HepG2 (cell line): ENCODE results near the gene MAPK12. TPM values are rescaled to one million over a fixed set of nuclear protein-coding genes. Genes with fewer than 3 reads are reported as not detected.

Source experiments
- FOXA1 ChIP-seq, 2 experiments: fragments of 450-650 bp in 1 of 2; sonication (generic) in 1 of 2; formaldehyde crosslinking in 1 of 2; IDR thresholded peaks; 2 replicates each; pipeline versions ENCODE4 v1.4.0 to v1.6.1; 2016 to 2020; ENCODE audit warnings: missing genetic modification reagents in 1 of 2
- KLF12 ChIP-seq: sonication (generic); formaldehyde crosslinking; IDR thresholded peaks from 2 replicates; pipeline ENCODE4 v1.4.0; 2020; ENCODE audit warnings: missing genetic modification reagents, borderline replicate concordance
- RBFOX2 ChIP-seq: fragments of 200-400 bp; formaldehyde crosslinking; IDR thresholded peaks from 2 replicates; pipeline ENCODE4 v1.6.1; 2017; ENCODE audit warnings: low read depth, mild to moderate bottlenecking, low read length
- RFX3 ChIP-seq: IDR thresholded peaks from 2 replicates; pipeline ENCODE4 v1.6.1; 2016; ENCODE audit warnings: missing biosample characterization, missing genetic modification reagents
- RNF219 ChIP-seq: sonication (generic); formaldehyde crosslinking; IDR thresholded peaks from 2 replicates; pipeline ENCODE4 v1.5.0; 2020; ENCODE audit warnings: mild to moderate bottlenecking, missing genetic modification reagents
- ZBTB42 ChIP-seq: sonication (generic); formaldehyde crosslinking; IDR thresholded peaks from 2 replicates; pipeline ENCODE4 v1.5.0; 2020; ENCODE audit warnings: mild to moderate bottlenecking, missing genetic modification reagents
- ZFP62 ChIP-seq: sonication (generic); formaldehyde crosslinking; IDR thresholded peaks from 2 replicates; pipeline ENCODE4 v1.4.0; 2020; ENCODE audit warnings: missing genetic modification reagents
- ZNF383 ChIP-seq: sonication (generic); formaldehyde crosslinking; IDR thresholded peaks from 2 replicates; pipeline ENCODE4 v1.4.0; 2020; ENCODE audit warnings: missing genetic modification reagents, mild to moderate bottlenecking, borderline replicate concordance
- ZNF572 ChIP-seq: sonication (generic); formaldehyde crosslinking; IDR thresholded peaks from 2 replicates; pipeline ENCODE4 v1.5.1; 2020; ENCODE audit warnings: mild to moderate bottlenecking, missing genetic modification reagents
- ZNF891 ChIP-seq: sonication (generic); formaldehyde crosslinking; IDR thresholded peaks from 2 replicates; pipeline ENCODE4 v1.5.0; 2020; ENCODE audit warnings: mild to moderate bottlenecking, missing genetic modification reagents
- ZSCAN31 ChIP-seq: sonication (generic); formaldehyde crosslinking; IDR thresholded peaks from 2 replicates; pipeline ENCODE4 v1.5.0; 2020; ENCODE audit warnings: low read depth, mild to moderate bottlenecking, missing genetic modification reagents
- polyA plus RNA-seq, 8 experiments: library from polyadenylated mRNA; depleted of rRNA in 3 of 8; stranded (reverse) in 7 of 8; unstranded in 1 of 8; fragments of >200 nt; fragmentation: Illumina TruSeq in 4 of 8; extraction: Trizol in 4 of 8; gene quantifications; 2 replicates each; pipeline versions ENCODE4 v1.2.1 to v1.2.3, GENCODE V29; 2011 to 2016; ENCODE audit warnings: low read depth in 4 of 8, missing spikeins in 1 of 8, mixed read lengths in 1 of 8; ENCODE audit not compliant: insufficient read depth in 1 of 8
- total RNA-seq, 5 experiments: library from RNA; depleted of rRNA; stranded (reverse); fragments of >200 nt; fragmentation: Illumina TruSeq; extraction: Trizol; gene quantifications; 2 replicates each; pipeline ENCODE4 v1.2.3, GENCODE V29; 2016; ENCODE audit warnings: low read depth in 1 of 5
- TF ChIP-seq, protein P1 (sequence below): sonication (generic); formaldehyde crosslinking; IDR thresholded peaks from 2 replicates; pipeline ENCODE4; 2020; ENCODE audit warnings: missing genetic modification reagents, mild to moderate bottlenecking, borderline replicate concordance
- TF ChIP-seq, protein P2 (sequence below): sonication (generic); formaldehyde crosslinking; IDR thresholded peaks from 2 replicates; pipeline ENCODE4 v1.4.0; 2020; ENCODE audit warnings: missing genetic modification reagents
- TF ChIP-seq, protein P3 (sequence below): sonication (generic); formaldehyde crosslinking; IDR thresholded peaks from 2 replicates; pipeline ENCODE4 v1.5.1; 2020; ENCODE audit warnings: mild to moderate bottlenecking, missing genetic modification reagents, moderate library complexity

Gene MAPK12
- total and polyA plus RNA-seq, 2 of the 13 experiments (the other 11 are each of a cell fraction or from before 2014, with no cell fraction given) = 22.2 to 23.3 TPM

DNA sequence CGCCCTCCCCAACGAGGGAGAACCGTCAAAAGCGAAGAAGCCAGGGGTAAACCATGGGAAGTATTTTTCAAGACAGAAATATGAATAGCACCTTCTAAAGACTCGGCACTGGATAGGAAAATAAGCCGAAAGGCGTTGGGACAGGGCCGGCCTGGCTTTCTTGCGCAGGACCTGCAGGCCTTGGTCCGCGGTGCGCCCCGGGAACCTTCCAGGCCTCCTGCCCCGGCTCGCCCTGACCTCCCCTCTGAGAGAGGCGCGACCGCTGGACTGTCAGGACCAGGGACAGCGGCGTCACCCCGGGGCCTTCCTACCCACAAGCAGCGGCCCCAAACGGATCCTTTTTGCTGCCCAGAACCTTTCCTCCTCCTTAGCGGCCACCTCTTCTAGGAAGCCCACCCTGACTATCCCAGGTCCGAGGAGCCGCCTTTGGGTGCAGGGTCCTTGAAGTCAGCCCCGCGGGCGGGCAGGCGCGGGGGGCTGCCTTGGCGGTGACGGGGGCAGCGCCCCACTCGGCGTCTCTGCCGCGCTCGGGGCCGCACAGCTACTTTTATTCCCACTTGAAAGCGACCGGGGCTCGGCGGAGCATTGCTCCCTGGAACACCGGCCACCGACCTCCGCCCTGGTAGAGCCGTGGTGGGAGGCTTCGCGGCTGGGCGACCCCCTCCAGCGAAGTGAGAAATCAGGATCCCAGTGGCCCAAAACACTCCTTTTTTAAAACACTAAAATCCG, 9.3 kb upstream of the MAPK12 start (continued):
- no peak for TF ChIP-seq ZNF383 (CRISPR knock-in tag)
- TF ChIP-seq ZFP62 (CRISPR knock-in tag) = no peak
- no peak for TF ChIP-seq FOXA1 (IDR thresholded peaks at IDR 0.05)
- TF ChIP-seq FOXA1 (CRISPR knock-in tag; IDR thresholded peaks at IDR 0.05) = no peak
- TF ChIP-seq RBFOX2 = no peak
- no peak for TF ChIP-seq RNF219 (CRISPR knock-in tag)
- TF ChIP-seq, protein P1, sequence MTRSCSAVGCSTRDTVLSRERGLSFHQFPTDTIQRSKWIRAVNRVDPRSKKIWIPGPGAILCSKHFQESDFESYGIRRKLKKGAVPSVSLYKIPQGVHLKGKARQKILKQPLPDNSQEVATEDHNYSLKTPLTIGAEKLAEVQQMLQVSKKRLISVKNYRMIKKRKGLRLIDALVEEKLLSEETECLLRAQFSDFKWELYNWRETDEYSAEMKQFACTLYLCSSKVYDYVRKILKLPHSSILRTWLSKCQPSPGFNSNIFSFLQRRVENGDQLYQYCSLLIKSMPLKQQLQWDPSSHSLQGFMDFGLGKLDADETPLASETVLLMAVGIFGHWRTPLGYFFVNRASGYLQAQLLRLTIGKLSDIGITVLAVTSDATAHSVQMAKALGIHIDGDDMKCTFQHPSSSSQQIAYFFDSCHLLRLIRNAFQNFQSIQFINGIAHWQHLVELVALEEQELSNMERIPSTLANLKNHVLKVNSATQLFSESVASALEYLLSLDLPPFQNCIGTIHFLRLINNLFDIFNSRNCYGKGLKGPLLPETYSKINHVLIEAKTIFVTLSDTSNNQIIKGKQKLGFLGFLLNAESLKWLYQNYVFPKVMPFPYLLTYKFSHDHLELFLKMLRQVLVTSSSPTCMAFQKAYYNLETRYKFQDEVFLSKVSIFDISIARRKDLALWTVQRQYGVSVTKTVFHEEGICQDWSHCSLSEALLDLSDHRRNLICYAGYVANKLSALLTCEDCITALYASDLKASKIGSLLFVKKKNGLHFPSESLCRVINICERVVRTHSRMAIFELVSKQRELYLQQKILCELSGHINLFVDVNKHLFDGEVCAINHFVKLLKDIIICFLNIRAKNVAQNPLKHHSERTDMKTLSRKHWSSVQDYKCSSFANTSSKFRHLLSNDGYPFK (CRISPR knock-in tag) = peak; percentile 53; the same call in 1 of the 2 replicates
- 0 out of 2 replicates have a peak, but pooled peaks have one; percentile 36 for TF ChIP-seq RFX3 (CRISPR knock-in tag)
- TF ChIP-seq ZSCAN31 = no peak; the same call in 1 of the 2 replicates
- TF ChIP-seq KLF12 (CRISPR knock-in tag) = peak; percentile 67; the same call in 1 of the 2 replicates
- peak; percentile 74; the same call in 1 of the 2 replicates for TF ChIP-seq ZBTB42
- TF ChIP-seq, protein P2, sequence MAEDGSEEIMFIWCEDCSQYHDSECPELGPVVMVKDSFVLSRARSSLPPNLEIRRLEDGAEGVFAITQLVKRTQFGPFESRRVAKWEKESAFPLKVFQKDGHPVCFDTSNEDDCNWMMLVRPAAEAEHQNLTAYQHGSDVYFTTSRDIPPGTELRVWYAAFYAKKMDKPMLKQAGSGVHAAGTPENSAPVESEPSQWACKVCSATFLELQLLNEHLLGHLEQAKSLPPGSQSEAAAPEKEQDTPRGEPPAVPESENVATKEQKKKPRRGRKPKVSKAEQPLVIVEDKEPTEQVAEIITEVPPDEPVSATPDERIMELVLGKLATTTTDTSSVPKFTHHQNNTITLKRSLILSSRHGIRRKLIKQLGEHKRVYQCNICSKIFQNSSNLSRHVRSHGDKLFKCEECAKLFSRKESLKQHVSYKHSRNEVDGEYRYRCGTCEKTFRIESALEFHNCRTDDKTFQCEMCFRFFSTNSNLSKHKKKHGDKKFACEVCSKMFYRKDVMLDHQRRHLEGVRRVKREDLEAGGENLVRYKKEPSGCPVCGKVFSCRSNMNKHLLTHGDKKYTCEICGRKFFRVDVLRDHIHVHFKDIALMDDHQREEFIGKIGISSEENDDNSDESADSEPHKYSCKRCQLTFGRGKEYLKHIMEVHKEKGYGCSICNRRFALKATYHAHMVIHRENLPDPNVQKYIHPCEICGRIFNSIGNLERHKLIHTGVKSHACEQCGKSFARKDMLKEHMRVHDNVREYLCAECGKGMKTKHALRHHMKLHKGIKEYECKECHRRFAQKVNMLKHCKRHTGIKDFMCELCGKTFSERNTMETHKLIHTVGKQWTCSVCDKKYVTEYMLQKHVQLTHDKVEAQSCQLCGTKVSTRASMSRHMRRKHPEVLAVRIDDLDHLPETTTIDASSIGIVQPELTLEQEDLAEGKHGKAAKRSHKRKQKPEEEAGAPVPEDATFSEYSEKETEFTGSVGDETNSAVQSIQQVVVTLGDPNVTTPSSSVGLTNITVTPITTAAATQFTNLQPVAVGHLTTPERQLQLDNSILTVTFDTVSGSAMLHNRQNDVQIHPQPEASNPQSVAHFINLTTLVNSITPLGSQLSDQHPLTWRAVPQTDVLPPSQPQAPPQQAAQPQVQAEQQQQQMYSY (CRISPR knock-in tag) = peak; percentile 64; the same call in 1 of the 2 replicates
- peak; percentile 40; the same call in 1 of the 2 replicates for TF ChIP-seq ZNF891 (CRISPR knock-in tag)
- TF ChIP-seq ZNF572 (CRISPR knock-in tag) = 0 out of 2 replicates have a peak, but pooled peaks have one; percentile 31
- TF ChIP-seq, protein P3, sequence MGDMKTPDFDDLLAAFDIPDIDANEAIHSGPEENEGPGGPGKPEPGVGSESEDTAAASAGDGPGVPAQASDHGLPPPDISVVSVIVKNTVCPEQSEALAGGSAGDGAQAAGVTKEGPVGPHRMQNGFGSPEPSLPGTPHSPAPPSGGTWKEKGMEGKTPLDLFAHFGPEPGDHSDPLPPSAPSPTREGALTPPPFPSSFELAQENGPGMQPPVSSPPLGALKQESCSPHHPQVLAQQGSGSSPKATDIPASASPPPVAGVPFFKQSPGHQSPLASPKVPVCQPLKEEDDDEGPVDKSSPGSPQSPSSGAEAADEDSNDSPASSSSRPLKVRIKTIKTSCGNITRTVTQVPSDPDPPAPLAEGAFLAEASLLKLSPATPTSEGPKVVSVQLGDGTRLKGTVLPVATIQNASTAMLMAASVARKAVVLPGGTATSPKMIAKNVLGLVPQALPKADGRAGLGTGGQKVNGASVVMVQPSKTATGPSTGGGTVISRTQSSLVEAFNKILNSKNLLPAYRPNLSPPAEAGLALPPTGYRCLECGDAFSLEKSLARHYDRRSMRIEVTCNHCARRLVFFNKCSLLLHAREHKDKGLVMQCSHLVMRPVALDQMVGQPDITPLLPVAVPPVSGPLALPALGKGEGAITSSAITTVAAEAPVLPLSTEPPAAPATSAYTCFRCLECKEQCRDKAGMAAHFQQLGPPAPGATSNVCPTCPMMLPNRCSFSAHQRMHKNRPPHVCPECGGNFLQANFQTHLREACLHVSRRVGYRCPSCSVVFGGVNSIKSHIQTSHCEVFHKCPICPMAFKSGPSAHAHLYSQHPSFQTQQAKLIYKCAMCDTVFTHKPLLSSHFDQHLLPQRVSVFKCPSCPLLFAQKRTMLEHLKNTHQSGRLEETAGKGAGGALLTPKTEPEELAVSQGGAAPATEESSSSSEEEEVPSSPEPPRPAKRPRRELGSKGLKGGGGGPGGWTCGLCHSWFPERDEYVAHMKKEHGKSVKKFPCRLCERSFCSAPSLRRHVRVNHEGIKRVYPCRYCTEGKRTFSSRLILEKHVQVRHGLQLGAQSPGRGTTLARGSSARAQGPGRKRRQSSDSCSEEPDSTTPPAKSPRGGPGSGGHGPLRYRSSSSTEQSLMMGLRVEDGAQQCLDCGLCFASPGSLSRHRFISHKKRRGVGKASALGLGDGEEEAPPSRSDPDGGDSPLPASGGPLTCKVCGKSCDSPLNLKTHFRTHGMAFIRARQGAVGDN (CRISPR knock-in tag) = peak; percentile 74
